HUES6 (cell line): ENCODE results near the gene SLC15A4.

ENCODE experiments used
- H3K27ac ChIP-seq: 2 replicates; pipeline ENCODE4 v1.7.0; 2013; ENCODE audit warnings: low read depth, mild to moderate bottlenecking, low read length, inconsistent platforms
- H3K27me3 ChIP-seq: 2 replicates; pipeline ENCODE4 v1.6.1; 2013; ENCODE audit warnings: low read length; ENCODE audit not compliant: control insufficient read depth, insufficient read depth
- H3K36me3 ChIP-seq: 2 replicates; pipeline ENCODE4 v1.6.1; 2013; ENCODE audit warnings: low read length; ENCODE audit not compliant: control insufficient read depth, insufficient read depth
- H3K4me1 ChIP-seq: 2 replicates; pipeline ENCODE4 v1.6.1; 2013; ENCODE audit warnings: low read length; ENCODE audit not compliant: control insufficient read depth, insufficient read depth
- H3K4me3 ChIP-seq: 2 replicates; pipeline ENCODE4 v1.5.1; 2013; ENCODE audit warnings: low read depth, low read length
- H3K9ac ChIP-seq: one replicate; pipeline ENCODE4 v1.6.1; 2013; ENCODE audit warnings: mild to moderate bottlenecking, low read length
- H3K9me3 ChIP-seq: 2 replicates; pipeline ENCODE4 v1.6.1; 2013; ENCODE audit warnings: low read depth, low read length; ENCODE audit not compliant: control insufficient read depth, insufficient read depth

The SLC15A4 gene

GRCh38 chr12:128820253-128820652 lies 3.5 kb downstream of the SLC15A4 start:
- no peaks in the 10 kb centered on the region for H3K9me3 ChIP-seq
- no peak overlapping the region for H3K4me3 ChIP-seq
- H3K4me1 ChIP-seq = peaks cover 36% of the 10 kb centered on the region
- H3K27ac ChIP-seq = no peak overlapping the region
- peaks cover 10% of the 10 kb centered on the region for H3K36me3 ChIP-seq
- H3K27me3 ChIP-seq = no peaks in the 10 kb centered on the region
- H3K9ac ChIP-seq = no peak overlapping the region

- Histone ChIP-seq H3K9ac (no peak overlapping the region), H3K36me3 (peaks cover 16% of the 10 kb centered on the region), H3K4me3 (no peak overlapping the region), H3K4me1 (peaks cover 31% of the 10 kb centered on the region), H3K9me3 (no peaks in the 10 kb centered on the region), H3K27ac (no peak overlapping the region), H3K27me3 (no peaks in the 10 kb centered on the region)
Observed at GRCh38 chr12:128819293-128820144, 4.2 kb downstream of the SLC15A4 start.

- no peak overlapping the region for H3K27ac ChIP-seq
- peaks cover 30% of the 10 kb centered on the region for H3K4me1 ChIP-seq
- H3K4me3 ChIP-seq = no peak overlapping the region
- H3K27me3 ChIP-seq = no peaks in the 10 kb centered on the region
- H3K36me3 ChIP-seq = peaks cover 27% of the 10 kb centered on the region
- H3K9ac ChIP-seq = no peak overlapping the region
- no peaks in the 10 kb centered on the region for H3K9me3 ChIP-seq
Observed at GRCh38 chr12:128818065-128819022, 5.4 kb downstream of the SLC15A4 start.

- Histone ChIP-seq H3K4me3 (no peak overlapping the region), H3K9ac (no peak overlapping the region)
Observed at GRCh38 chr12:128817111-128818015, 6.4 kb downstream of the SLC15A4 start.

GRCh38 chr12:128816643-128816920 lies 7.2 kb downstream of the SLC15A4 start:
- Histone ChIP-seq H3K9ac (no peak overlapping the region), H3K9me3 (no peaks in the 10 kb centered on the region), H3K4me3 (no peak overlapping the region), H3K27me3 (no peaks in the 10 kb centered on the region), H3K36me3 (peaks cover 35% of the 10 kb centered on the region), H3K27ac (no peak overlapping the region), H3K4me1 (peaks cover 34% of the 10 kb centered on the region)

More at GRCh38 chr12:128817111-128818015, 6.4 kb downstream of the SLC15A4 start:
- Histone ChIP-seq H3K27ac (no peak overlapping the region), H3K4me1 (peaks cover 30% of the 10 kb centered on the region), H3K36me3 (peaks cover 30% of the 10 kb centered on the region), H3K27me3 (no peaks in the 10 kb centered on the region), H3K9me3 (no peaks in the 10 kb centered on the region)

GRCh38 chr12:128815779-128816642 lies 7.7 kb downstream of the SLC15A4 start:
- H3K36me3 ChIP-seq = peaks cover 31% of the 10 kb centered on the region
- H3K4me1 ChIP-seq = peaks cover 32% of the 10 kb centered on the region

GRCh38 chr12:128814411-128815261 lies 9.1 kb downstream of the SLC15A4 start:
- Histone ChIP-seq H3K4me1 (peaks cover 22% of the 10 kb centered on the region), H3K36me3 (peaks cover 27% of the 10 kb centered on the region)

More at GRCh38 chr12:128815779-128816642, 7.7 kb downstream of the SLC15A4 start:
- no peaks in the 10 kb centered on the region for H3K27me3 ChIP-seq
- H3K9me3 ChIP-seq = no peaks in the 10 kb centered on the region
- H3K9ac ChIP-seq = no peak overlapping the region
- no peak overlapping the region for H3K4me3 ChIP-seq
- no peak overlapping the region for H3K27ac ChIP-seq

GRCh38 chr12:128813883-128814282 lies 9.9 kb downstream of the SLC15A4 start:
- Histone ChIP-seq H3K4me1 (peaks cover 21% of the 10 kb centered on the region), H3K36me3 (peaks cover 35% of the 10 kb centered on the region), H3K27me3 (no peaks in the 10 kb centered on the region), H3K9me3 (no peaks in the 10 kb centered on the region), H3K4me3 (no peak overlapping the region), H3K27ac (no peak overlapping the region), H3K9ac (no peak overlapping the region)

More at GRCh38 chr12:128814411-128815261, 9.1 kb downstream of the SLC15A4 start:
- Histone ChIP-seq H3K27ac (no peak overlapping the region), H3K27me3 (no peaks in the 10 kb centered on the region), H3K9ac (no peak overlapping the region), H3K9me3 (no peaks in the 10 kb centered on the region), H3K4me3 (no peak overlapping the region)

- Histone ChIP-seq H3K4me3 (no peak overlapping the region), H3K9me3 (no peaks in the 10 kb centered on the region), H3K36me3 (peaks cover 40% of the 10 kb centered on the region), H3K9ac (no peak overlapping the region), H3K4me1 (peaks cover 16% of the 10 kb centered on the region), H3K27ac (no peak overlapping the region), H3K27me3 (no peaks in the 10 kb centered on the region)
Observed at GRCh38 chr12:128813392-128813791, 10.4 kb downstream of the SLC15A4 start.
